Measurements from ENCODE around the gene MRPL21. TPM values are rescaled to one million over a fixed set of nuclear protein-coding genes. Genes with fewer than 3 reads are reported as not detected.
"Not testable (repeated sequence)": the region's sequence is repeated elsewhere in the genome, so short reads cannot be mapped to it uniquely, and the experiment has no call there.

MRPL21 gene
- total RNA-seq, 1 donor from 2014 or later: 121 TPM

DNA sequence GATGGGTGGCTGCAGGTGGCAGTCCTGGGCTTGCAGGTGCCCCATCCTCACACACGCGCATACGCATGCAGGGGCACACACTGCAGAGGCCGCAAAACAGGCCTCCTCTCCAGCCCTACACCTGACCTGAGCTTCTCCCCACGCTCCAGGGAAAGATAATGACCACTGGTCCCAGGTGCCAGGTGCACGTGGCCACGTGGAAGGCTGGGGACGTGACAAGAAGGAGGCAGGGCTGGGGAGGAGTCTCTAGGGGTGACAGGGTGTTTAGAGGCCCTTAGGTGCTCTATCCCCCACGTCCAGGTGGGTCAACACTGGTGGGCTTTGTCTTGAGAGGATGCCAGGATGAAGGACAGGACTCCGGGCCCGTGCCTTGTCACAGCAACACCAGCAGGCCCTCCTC lies 38.4 kb downstream of the MRPL21 start:
- Mint-ChIP-seq H3K9me3 (no peaks in the 10 kb centered on the region), H3K4me3 (no peak overlapping the region), H3K27me3 (ENCODE audit: insufficient read depth) (peaks cover 17% of the 10 kb centered on the region), H3K27ac (no peak overlapping the region), H3K4me1 (ENCODE audit: low read depth) (peaks cover 9% of the 10 kb centered on the region), H3K36me3 (ENCODE audit: low read depth) (peaks cover 1% of the 10 kb centered on the region)
- intact Hi-C loops (cut with micrococcal nuclease): no loop called here
- no peak for DNase-seq (ENCODE audit: low spot score)

DNA sequence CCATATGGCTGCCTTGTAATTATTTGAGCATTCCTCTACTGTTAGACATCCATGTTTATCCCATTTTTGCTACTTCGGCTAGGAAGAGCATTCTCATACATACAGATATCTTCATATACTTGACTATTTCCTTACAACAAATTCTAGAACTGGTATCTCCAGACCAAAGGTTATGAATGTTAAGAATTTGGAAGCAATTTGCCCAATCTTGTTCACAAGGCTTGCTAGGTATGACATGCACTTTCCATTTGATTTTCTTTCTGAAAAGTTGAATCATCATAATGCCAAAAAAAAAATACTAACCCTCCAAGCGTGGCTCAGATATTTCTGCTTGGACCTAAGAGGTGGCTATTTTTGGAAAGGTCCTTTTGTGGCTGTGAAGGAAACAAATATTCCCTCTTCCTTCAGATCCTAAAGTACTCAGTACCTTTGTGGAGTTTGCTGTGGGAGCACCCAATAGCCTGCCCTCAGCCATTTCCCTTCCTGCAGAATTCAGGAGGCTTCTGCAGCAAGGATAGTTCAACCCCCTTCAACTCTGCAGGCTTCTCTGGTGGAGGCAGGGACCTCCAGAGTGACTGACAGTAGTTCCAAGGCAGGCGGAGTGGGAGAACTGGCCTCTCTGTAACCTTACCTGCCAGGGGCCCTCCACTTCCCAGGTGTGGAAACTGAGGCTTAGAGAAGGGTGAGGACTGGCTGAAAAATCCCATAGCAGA lies 39.9 kb downstream of the MRPL21 start:
- no peak for DNase-seq (ENCODE audit: low spot score)
- Mint-ChIP-seq H3K36me3 (ENCODE audit: low read depth) (peaks cover 1% of the 10 kb centered on the region), H3K27me3 (ENCODE audit: insufficient read depth) (peaks cover 4% of the 10 kb centered on the region), H3K4me1 (ENCODE audit: low read depth) (no peaks in the 10 kb centered on the region), H3K27ac (no peak overlapping the region), H3K4me3 (no peak overlapping the region), H3K9me3 (no peaks in the 10 kb centered on the region)
- intact Hi-C loops (cut with micrococcal nuclease): no loop called here

DNA sequence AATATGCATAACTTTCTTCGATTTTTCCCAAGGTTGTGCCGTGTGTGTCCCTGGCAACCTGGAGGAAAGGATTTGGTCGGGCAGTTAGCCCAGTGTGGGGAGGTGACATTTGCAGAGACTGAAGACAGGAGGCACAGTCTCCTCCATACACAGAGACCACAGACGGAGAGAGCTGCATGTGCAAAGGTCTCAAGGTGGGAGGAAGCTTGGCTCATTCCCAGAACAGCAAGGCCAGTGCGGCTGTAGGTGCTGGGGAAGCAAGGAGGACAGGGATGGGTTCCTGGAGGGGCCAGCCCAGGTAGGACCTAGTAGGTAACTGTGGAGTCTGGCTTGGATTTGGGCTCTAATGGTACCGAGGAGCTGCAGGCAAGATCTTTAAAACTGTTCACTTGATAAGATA lies 41.2 kb downstream of the MRPL21 start:
- intact Hi-C loops (cut with micrococcal nuclease): no loop called here
- Mint-ChIP-seq H3K27ac (no peak overlapping the region), H3K9me3 (no peaks in the 10 kb centered on the region), H3K4me3 (no peak overlapping the region), H3K4me1 (ENCODE audit: low read depth) (no peaks in the 10 kb centered on the region), H3K27me3 (ENCODE audit: insufficient read depth) (peaks cover 4% of the 10 kb centered on the region), H3K36me3 (ENCODE audit: low read depth) (peaks cover 1% of the 10 kb centered on the region)
- no peak for DNase-seq (ENCODE audit: low spot score)

DNA sequence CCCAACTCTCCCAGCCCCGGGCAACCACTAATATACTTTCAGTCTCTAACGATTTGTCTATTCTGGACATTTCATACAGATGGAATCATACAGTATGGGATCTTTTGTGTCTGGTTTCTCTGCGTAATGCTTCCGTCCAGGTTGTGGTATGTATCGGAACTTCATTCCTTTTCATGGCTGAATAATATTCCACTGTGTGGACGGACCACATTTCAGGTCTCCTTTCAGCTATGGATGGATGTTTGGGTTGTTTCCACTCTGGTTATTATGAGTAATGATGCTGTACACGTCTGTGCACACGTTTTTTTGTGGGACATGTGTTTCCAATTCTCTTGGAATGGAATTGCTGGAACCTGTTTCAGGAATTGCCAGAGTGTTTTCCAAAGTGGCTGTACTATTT lies 44.5 kb downstream of the MRPL21 start:
- Mint-ChIP-seq H3K36me3 (ENCODE audit: low read depth) (no peaks in the 10 kb centered on the region), H3K27ac (no peak overlapping the region), H3K9me3 (no peaks in the 10 kb centered on the region), H3K4me1 (ENCODE audit: low read depth) (no peaks in the 10 kb centered on the region), H3K27me3 (ENCODE audit: insufficient read depth) (peaks cover 17% of the 10 kb centered on the region), H3K4me3 (no peak overlapping the region)
- intact Hi-C loops (cut with micrococcal nuclease): no loop called here
- no peak for DNase-seq (ENCODE audit: low spot score)

DNA sequence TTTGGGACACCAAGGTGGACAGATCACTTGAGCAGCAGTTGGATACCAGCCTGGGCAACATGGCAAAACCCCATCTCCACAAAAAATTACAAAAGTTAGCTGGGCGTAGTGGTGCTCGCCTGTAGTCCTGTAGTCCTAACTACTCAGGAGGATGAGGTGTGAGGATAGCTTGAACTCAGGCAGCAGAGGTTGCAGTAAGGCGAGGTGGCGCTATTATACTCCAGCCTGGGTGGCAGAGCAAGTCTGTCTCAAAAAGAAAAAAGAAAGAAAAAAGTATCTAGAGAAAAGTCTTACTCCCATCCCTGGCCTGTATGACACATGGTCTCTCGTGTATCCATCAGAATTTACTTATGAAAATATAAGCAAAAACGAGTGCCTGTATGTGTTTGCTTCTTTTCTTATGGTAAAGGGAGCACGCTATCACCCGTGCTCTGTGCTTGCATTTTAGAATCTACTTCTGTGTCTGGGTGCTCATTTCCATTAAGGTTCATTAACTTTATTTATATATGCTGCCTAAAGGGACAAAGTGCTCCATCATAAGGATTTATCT lies 46.5 kb downstream of the MRPL21 start:
- Mint-ChIP-seq H3K36me3 (ENCODE audit: low read depth) (no peaks in the 10 kb centered on the region), H3K4me3 (no peak overlapping the region), H3K27me3 (ENCODE audit: insufficient read depth) (peaks cover 27% of the 10 kb centered on the region), H3K27ac (no peak overlapping the region), H3K9me3 (no peaks in the 10 kb centered on the region), H3K4me1 (ENCODE audit: low read depth) (no peaks in the 10 kb centered on the region)
- intact Hi-C loops (cut with micrococcal nuclease): no loop called here
- DNase-seq (ENCODE audit: low spot score): no peak

DNA sequence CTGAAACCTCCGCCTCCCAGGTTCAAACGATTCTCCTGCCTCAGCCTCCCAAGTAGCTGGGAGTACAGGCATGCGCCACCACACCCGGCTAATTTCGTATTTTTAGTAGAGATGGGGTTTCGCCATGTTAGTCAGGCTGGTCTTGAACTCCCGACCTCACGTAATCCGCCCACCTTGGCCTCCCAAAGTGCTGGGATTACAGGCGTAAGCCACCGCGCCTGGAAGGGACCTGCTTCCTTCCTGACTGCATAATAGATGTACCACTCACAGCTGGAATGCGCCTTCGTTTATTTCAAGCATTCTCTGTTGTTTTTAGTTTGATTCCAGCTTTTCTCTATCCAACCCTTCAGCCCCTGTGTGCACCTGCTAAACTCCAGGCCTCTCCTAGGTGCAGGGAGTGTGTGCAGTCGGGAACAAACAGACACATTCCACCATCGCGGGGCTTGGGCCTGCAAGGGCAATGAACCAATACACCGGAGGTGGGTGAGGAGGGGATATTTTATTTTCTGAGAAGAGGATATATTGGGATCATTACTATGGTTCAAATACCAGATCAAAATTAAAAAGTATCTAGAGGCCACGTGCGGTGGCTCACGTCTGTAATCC lies 47.1 kb downstream of the MRPL21 start:
- H3K4me3 Mint-ChIP-seq; H3K4me1 Mint-ChIP-seq (ENCODE audit: low read depth); DNase-seq (ENCODE audit: low spot score); H3K9me3 Mint-ChIP-seq; H3K36me3 Mint-ChIP-seq (ENCODE audit: low read depth); intact Hi-C loops (cut with micrococcal nuclease); H3K27ac Mint-ChIP-seq: not testable (repeated sequence)
- H3K27me3 Mint-ChIP-seq (ENCODE audit: insufficient read depth): peaks cover 27% of the 10 kb centered on the region

DNA sequence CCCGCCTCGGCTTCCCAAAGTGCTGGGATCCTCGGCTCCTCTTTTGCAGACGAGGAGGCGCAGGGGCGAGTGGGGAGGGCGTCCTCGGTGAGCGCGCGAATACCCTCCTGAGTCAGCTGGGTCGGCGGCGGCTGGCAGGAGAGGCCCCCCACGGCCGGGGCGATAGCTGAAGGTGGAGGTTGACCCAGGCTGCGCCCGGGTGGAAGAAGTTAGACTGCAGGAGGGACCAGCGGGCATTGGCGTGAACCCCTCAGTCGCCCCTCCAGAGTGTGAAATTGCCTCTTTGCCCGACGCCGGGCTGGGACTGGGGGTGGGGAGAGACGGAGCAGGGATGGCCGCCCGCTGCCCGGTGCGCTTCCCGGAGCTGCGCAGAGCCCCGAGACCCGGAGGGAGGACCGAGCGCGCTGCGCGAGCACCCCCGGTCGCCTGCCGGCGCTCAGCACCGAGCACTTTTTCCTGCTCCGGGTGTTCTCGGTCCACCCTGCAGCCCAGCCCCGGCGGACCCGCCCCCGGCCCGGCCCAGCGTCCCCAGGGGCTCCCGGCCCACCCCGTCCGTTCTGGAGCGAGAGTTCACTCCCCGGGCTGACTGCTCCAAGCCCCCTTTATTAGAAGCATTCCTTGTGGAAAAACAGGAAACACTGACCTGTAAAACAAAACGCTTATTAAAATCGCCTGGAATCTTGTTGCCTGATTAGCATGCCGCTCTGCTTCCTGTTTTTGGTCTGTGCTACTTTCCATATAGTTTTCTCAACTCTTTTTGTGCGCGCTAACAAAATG lies 48.2 kb downstream of the MRPL21 start:
- Mint-ChIP-seq H3K27ac (no peak overlapping the region), H3K4me3 (no peak overlapping the region), H3K9me3 (no peaks in the 10 kb centered on the region), H3K27me3 (ENCODE audit: insufficient read depth) (peaks cover 27% of the 10 kb centered on the region), H3K36me3 (ENCODE audit: low read depth) (no peaks in the 10 kb centered on the region), H3K4me1 (ENCODE audit: low read depth) (no peaks in the 10 kb centered on the region)
- intact Hi-C loops (cut with micrococcal nuclease): no loop called here
- DNase-seq (ENCODE audit: low spot score): no peak

DNA sequence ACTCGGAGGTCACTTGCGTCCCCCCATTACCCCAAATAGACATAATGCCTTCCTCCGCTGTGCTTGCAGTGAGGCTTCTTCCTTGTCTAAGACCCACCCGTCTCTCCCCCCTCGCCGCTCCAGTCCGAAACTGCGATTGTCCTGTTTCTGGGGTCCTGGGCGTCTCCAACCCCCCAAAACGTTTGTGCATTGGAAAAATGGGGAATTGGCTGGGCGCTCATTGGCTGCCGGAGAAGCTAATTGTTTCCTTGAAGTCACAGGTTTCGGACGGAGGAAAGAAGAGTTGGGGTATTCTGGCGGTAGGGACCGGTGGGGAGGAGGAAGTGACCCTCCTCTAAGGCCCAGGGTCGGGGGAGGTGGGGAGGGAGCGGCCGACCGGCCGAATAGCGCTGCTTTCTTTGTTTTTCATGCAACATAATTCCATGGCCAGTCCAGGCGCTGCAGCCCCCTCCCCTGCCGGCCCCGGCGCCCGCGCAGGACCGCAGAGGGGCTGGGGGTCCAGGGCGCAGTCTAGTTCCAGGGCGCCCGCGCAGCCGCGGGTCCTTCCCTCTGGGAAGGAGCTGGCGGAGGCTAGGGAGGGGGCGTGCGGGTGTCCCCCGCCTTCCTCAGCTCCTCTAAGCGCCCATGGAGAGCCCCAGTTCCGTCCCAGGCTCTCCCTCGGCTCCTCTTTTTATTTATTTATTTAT lies 49.2 kb downstream of the MRPL21 start:
- Mint-ChIP-seq H3K27me3 (ENCODE audit: insufficient read depth) (peaks cover 27% of the 10 kb centered on the region), H3K9me3 (no peaks in the 10 kb centered on the region), H3K4me1 (ENCODE audit: low read depth) (no peaks in the 10 kb centered on the region), H3K4me3 (no peak overlapping the region), H3K36me3 (ENCODE audit: low read depth) (no peaks in the 10 kb centered on the region), H3K27ac (no peak overlapping the region)
- intact Hi-C loops (cut with micrococcal nuclease): no loop called here
- DNase-seq (ENCODE audit: low spot score): no peak

DNA sequence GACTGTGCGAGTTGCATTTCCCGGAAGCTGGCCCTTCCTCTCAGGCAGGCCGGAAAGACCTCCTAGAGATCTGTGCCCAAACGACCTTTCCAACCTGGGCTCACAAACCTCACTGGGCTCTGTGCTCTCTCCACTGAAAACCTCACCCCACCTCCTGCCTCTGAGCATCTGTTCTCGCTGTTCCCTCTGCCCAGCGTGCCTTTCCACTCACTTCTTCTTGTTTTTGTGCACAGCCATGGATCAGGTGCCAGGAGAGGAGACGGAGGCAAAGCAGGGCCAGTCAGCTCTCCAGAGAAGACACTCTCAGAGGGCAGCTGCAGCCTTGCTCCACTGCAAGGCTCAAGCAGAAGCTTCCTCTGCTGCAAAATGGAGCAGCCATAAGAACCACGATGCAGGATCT lies 51.0 kb downstream of the MRPL21 start:
- intact Hi-C loops (cut with micrococcal nuclease): no loop called here

DNA sequence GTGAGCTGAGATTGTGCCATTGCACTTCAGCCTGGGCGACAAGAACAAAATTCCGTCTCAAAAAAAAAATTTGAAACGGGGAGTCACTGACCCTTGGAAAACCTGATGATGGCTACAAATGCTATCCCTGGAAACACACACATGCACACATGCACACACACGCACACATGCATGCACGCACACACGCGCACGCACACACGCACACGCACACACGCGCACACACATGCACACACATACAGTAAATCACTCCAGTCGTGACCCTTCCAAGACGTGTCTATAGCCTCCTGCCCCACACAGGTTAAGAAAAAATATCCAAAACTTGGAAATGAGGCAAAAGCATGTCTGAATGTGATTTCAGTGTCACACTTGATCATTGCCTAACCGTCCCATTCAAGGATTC lies 55.2 kb downstream of the MRPL21 start:
- no peak for DNase-seq (ENCODE audit: low spot score)
- Mint-ChIP-seq H3K36me3 (ENCODE audit: low read depth) (no peaks in the 10 kb centered on the region), H3K27me3 (ENCODE audit: insufficient read depth) (peaks cover 33% of the 10 kb centered on the region), H3K4me3 (no peak overlapping the region), H3K9me3 (no peaks in the 10 kb centered on the region), H3K4me1 (ENCODE audit: low read depth) (peaks cover 4% of the 10 kb centered on the region), H3K27ac (no peak overlapping the region)
- intact Hi-C loops (cut with micrococcal nuclease): no loop called here

More for the DNA sequence above, 51.0 kb downstream of the MRPL21 start:
- peaks cover 33% of the 10 kb centered on the region for H3K27me3 Mint-ChIP-seq (ENCODE audit: insufficient read depth)
- no peaks in the 10 kb centered on the region for H3K9me3 Mint-ChIP-seq
- no peaks in the 10 kb centered on the region for H3K4me1 Mint-ChIP-seq (ENCODE audit: low read depth)
- DNase-seq (ENCODE audit: low spot score): no peak
- no peaks in the 10 kb centered on the region for H3K36me3 Mint-ChIP-seq (ENCODE audit: low read depth)
- H3K27ac Mint-ChIP-seq: no peak overlapping the region
- no peak overlapping the region for H3K4me3 Mint-ChIP-seq

DNA sequence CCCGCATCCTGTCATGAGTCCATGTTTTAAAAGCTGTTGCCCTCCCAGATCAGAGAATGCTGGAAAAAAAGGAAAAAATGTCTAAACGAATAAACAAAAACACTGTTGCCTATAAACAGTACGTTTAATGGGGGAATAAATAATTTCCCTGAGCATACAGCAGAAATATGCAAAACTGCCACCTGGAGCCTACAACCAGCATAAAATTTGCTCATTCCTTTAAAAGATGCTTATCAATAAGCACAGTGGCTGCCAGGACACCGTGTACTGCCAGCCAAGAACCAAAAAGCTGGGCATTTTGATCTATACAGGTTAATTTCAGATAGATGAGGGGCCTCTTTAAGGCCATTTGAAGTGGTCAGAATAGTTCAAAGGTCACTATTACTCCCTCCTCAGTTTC lies 56.2 kb downstream of the MRPL21 start:
- intact Hi-C loops (cut with micrococcal nuclease): no loop called here
- Mint-ChIP-seq H3K27me3 (ENCODE audit: insufficient read depth) (peaks cover 32% of the 10 kb centered on the region), H3K4me1 (ENCODE audit: low read depth) (peaks cover 14% of the 10 kb centered on the region), H3K27ac (no peak overlapping the region), H3K4me3 (no peak overlapping the region), H3K36me3 (ENCODE audit: low read depth) (no peaks in the 10 kb centered on the region), H3K9me3 (no peaks in the 10 kb centered on the region)
- no peak for DNase-seq (ENCODE audit: low spot score)

DNA sequence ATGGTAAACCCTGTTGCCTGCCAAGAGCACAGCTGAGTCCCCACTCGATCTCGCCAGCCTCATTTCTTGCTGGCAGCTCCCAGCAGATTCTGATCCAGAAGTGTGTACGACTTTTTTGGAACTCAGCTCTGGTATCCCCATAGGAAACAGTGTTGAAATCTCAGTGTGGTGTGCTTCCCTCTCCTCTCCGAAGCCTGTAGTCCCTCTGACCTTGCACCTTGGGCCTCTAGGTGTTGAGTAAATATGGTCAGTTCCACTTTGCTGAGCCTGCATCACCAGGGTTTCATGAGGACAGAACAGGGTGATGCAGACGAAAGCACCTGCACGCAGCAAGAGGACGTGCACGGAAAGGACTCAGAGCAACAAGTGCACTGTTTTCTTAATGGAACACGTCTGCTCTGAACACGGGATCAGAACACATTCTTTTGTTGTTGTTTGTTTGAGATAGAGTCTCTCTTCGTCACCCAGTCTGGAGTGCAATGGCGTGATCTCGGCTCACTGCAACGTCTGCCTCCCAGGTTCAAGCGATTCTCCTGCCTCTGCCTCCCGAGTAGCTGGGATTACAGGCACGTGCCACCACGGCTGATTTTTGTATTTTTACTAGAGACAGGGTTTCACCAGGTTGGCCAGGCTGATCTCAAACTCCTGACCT lies 58.2 kb downstream of the MRPL21 start:
- Mint-ChIP-seq H3K9me3 (no peaks in the 10 kb centered on the region), H3K36me3 (ENCODE audit: low read depth) (no peaks in the 10 kb centered on the region), H3K4me1 (ENCODE audit: low read depth) (peaks cover 20% of the 10 kb centered on the region), H3K27ac (no peak overlapping the region), H3K27me3 (ENCODE audit: insufficient read depth) (peaks cover 32% of the 10 kb centered on the region), H3K4me3 (no peak overlapping the region)
- intact Hi-C loops (cut with micrococcal nuclease): loop anchor here (2.0 kb wide), 1 partner anchor 797 kb away; no protein-coding TSS in a partner anchor
- DNase-seq (ENCODE audit: low spot score): no peak

All from activated T-helper 1 cell treated with anti-CD3 and anti-CD28 coated beads, Interleukin-12 subunit alpha, Interleukin-12 subunit beta, Interleukin-2, Interleukin-4 antibody, amounts not matched to agents 30 ng/mL and 10 ng/mL and 1 ng/mL, durations not matched to agents 14 hours and 24 hours and 36 hours (primary cell).